Endodermal cell (in vitro differentiated cells): Measurements from ENCODE around the gene HHAT. TPM values are rescaled to one million over a fixed set of nuclear protein-coding genes. Genes with fewer than 3 reads are reported as not detected.

Experiments
- DNase-seq: peaks from one replicate; pipeline ENCODE4 v3.0.0-alpha.2; 2017
- H3K27ac ChIP-seq: 2 replicates; pipeline ENCODE4 v1.5.1; 2013; ENCODE audit warnings: mild to moderate bottlenecking, low read depth, low read length, moderate library complexity
- H3K27me3 ChIP-seq: 2 replicates; pipeline ENCODE4 v1.6.1; 2013; ENCODE audit warnings: mild to moderate bottlenecking, low read length, moderate library complexity; ENCODE audit not compliant: insufficient read depth, control insufficient read depth, poor library complexity, severe bottlenecking
- H3K36me3 ChIP-seq: 2 replicates; pipeline ENCODE4 v1.7.0; 2013; ENCODE audit warnings: mild to moderate bottlenecking, low read length, moderate library complexity; ENCODE audit not compliant: control insufficient read depth, insufficient read depth
- H3K4me1 ChIP-seq: one replicate; pipeline ENCODE4 v1.7.0; 2013; ENCODE audit warnings: low read length; ENCODE audit not compliant: control insufficient read depth, insufficient read depth
- H3K4me3 ChIP-seq: 2 replicates; pipeline ENCODE4 v1.5.1; 2013; ENCODE audit warnings: mild to moderate bottlenecking, low read length, moderate library complexity
- H3K9ac ChIP-seq: 2 replicates; pipeline ENCODE4 v1.6.1; 2013; ENCODE audit warnings: mild to moderate bottlenecking, low read length, moderate library complexity; ENCODE audit not compliant: poor library complexity, severe bottlenecking; ENCODE audit errors: extremely low read depth
- H3K9me3 ChIP-seq: 2 replicates; pipeline ENCODE4 v1.6.1; 2013; ENCODE audit warnings: mild to moderate bottlenecking, low read length, moderate library complexity; ENCODE audit not compliant: control insufficient read depth
- H3K27ac Mint-ChIP-seq: 2 replicates; pipeline ENCODE4 v1.8.0; 2020; ENCODE audit warnings: mixed read lengths
- H3K27me3 Mint-ChIP-seq: 2 replicates; pipeline ENCODE4 v1.8.0; 2021; ENCODE audit warnings: mild to moderate bottlenecking, mixed read lengths; ENCODE audit not compliant: insufficient read depth
- H3K36me3 Mint-ChIP-seq: 2 replicates; pipeline ENCODE4 v1.8.0; 2020; ENCODE audit warnings: low read depth, mixed read lengths
- H3K4me1 Mint-ChIP-seq: 2 replicates; pipeline ENCODE4 v1.8.0; 2020; ENCODE audit warnings: mixed read lengths
- H3K4me3 Mint-ChIP-seq: 2 replicates; pipeline ENCODE4 v1.8.0; 2020; ENCODE audit warnings: mild to moderate bottlenecking, moderate library complexity, mixed read lengths
- H3K9me3 Mint-ChIP-seq: 2 replicates; pipeline ENCODE4 v1.8.0; 2020; ENCODE audit warnings: mild to moderate bottlenecking, mixed read lengths
- CTCF ChIP-seq: fragments of 200-600 bp; sonication (generic); conservative IDR thresholded peaks from 2 replicates; pipeline ENCODE4 v1.5.0; 2021; ENCODE audit warnings: antibody characterized with exemption, mild to moderate bottlenecking
- WGBS, 2 experiments: methylation state at CpG; one replicate each; pipeline versions ENCODE4 v1.1.5 to v1.1.7; 2013; ENCODE audit warnings: missing lambda C conversion rate in 2 of 2, mixed read lengths in 1 of 2; ENCODE audit not compliant: insufficient coverage in 1 of 2, insufficient read length in 1 of 2; 5-methylcytosine and 5-hydroxymethylcytosine counted together
- total RNA-seq, 2 donors: library from RNA; stranded (reverse); fragmentation: NEBNext Ultra II Directional in 1 of 2; extraction: Animal tissue kit (Norgen Biotek cat#: 25700) in 1 of 2; gene quantifications; 2 replicates in 1 of 2; 3 replicates in 1 of 2; pipeline ENCODE4 v1.2.1, GENCODE V29; 2021

Gene HHAT
- total RNA-seq, 2 donors from 2014 or later = 6.9 to 9.8 TPM

- no peak overlapping the region for H3K4me3 Mint-ChIP-seq
- Histone ChIP-seq H3K9ac (no peak overlapping the region), H3K4me1 (peaks cover 13% of the 10 kb centered on the region), H3K36me3 (no peaks in the 10 kb centered on the region), H3K27me3 (peaks cover 1% of the 10 kb centered on the region), H3K4me3 (no peak overlapping the region), H3K9me3 (no peaks in the 10 kb centered on the region), H3K27ac (no peak overlapping the region)
- TF ChIP-seq CTCF = no peak
- DNase-seq = no peak
- no peaks in the 10 kb centered on the region for H3K9me3 Mint-ChIP-seq
- no peaks in the 10 kb centered on the region for H3K36me3 Mint-ChIP-seq
- H3K27me3 Mint-ChIP-seq = peaks cover 11% of the 10 kb centered on the region
- no peak overlapping the region for H3K27ac Mint-ChIP-seq
- 92 to 100% methylated on average over 2 to 3 of the region's 3 CpGs for WGBS, 2 experiments
- peaks cover 30% of the 10 kb centered on the region for H3K4me1 Mint-ChIP-seq
Observed at GRCh38 chr1:210296682-210297081, 32.0 kb upstream of the HHAT start.

DNA sequence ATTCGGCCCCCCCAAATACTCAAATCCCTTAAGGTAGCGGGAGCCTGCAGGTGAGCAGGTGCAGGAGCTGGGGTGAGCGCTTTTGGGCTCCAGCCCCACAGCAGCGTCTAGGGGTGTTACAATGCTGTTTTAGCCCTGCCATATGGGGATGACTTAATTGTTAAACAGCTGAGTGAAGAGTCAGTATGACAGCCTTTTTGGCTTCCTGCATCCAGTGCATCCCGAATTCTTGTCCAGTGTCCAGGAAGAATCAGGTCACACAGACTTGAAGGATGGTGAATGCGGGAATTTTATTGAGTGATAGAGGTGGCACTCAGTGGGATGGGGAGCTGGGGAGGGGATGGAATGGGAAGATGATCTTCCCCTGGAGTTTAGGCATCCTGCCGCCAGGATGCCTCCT is 30.4 kb upstream of the HHAT start:
- Histone ChIP-seq H3K4me3 (no peak overlapping the region), H3K9ac (no peak overlapping the region), H3K9me3 (no peaks in the 10 kb centered on the region), H3K36me3 (no peaks in the 10 kb centered on the region), H3K27me3 (no peaks in the 10 kb centered on the region), H3K4me1 (peaks cover 10% of the 10 kb centered on the region), H3K27ac (no peak overlapping the region)
- Mint-ChIP-seq H3K4me1 (peaks cover 23% of the 10 kb centered on the region), H3K4me3 (no peak overlapping the region), H3K27ac (no peak overlapping the region), H3K27me3 (peaks cover 5% of the 10 kb centered on the region), H3K9me3 (no peaks in the 10 kb centered on the region), H3K36me3 (no peaks in the 10 kb centered on the region)
- no peak for TF ChIP-seq CTCF
- WGBS, 2 experiments = 91 to 100% methylated on average over 3 to 7 of the region's 7 CpGs
- no peak for DNase-seq

DNA sequence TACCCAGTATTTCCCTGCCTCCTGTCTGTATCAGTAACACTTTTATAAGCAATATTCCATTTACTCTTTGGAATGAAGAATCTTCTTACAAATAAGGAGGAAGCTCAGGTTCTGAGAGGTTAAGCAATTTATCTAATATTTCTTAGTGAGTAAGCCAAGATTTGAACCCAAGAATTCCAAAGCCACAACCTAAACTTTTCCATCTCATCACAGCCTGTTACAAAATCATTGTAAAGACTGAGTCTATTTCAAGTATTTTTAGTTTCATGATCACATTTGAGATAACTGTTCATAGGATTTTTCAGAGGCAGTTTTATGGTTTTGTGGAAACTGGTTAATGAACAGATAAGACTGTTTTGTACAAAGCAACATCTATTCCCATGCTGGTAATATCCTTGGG is 29.8 kb upstream of the HHAT start:
- Histone ChIP-seq H3K4me3 (no peak overlapping the region), H3K27ac (no peak overlapping the region), H3K27me3 (no peaks in the 10 kb centered on the region), H3K4me1 (peaks cover 10% of the 10 kb centered on the region), H3K36me3 (no peaks in the 10 kb centered on the region), H3K9ac (no peak overlapping the region), H3K9me3 (no peaks in the 10 kb centered on the region)
- H3K36me3 Mint-ChIP-seq = no peaks in the 10 kb centered on the region
- peaks cover 2% of the 10 kb centered on the region for H3K27me3 Mint-ChIP-seq
- TF ChIP-seq CTCF = no peak
- H3K4me1 Mint-ChIP-seq = peaks cover 20% of the 10 kb centered on the region
- no peak overlapping the region for H3K27ac Mint-ChIP-seq
- no peak for DNase-seq
- no peak overlapping the region for H3K4me3 Mint-ChIP-seq
- no peaks in the 10 kb centered on the region for H3K9me3 Mint-ChIP-seq
